Glutamatergic neuron (in vitro differentiated cells): ENCODE data around the gene NATD1. TPM values are rescaled to one million over a fixed set of nuclear protein-coding genes. Genes with fewer than 3 reads are reported as not detected.

ENCODE experiments used
- DNase-seq: peaks from one replicate; pipeline ENCODE4 v3.0.0; 2022
- H3K27ac Mint-ChIP-seq: one replicate; pipeline ENCODE4 v1.8.0; 2020; ENCODE audit warnings: mild to moderate bottlenecking, mixed read lengths, inconsistent platforms; ENCODE audit not compliant: unreplicated experiment
- H3K27me3 Mint-ChIP-seq: one replicate; pipeline ENCODE4 v1.8.0; 2020; ENCODE audit warnings: mild to moderate bottlenecking, moderate library complexity, mixed read lengths, inconsistent platforms; ENCODE audit not compliant: unreplicated experiment
- H3K36me3 Mint-ChIP-seq: one replicate; pipeline ENCODE4 v1.8.0; 2020; ENCODE audit warnings: mild to moderate bottlenecking, mixed read lengths, inconsistent platforms; ENCODE audit not compliant: unreplicated experiment
- H3K4me1 Mint-ChIP-seq: one replicate; pipeline ENCODE4 v1.8.0; 2020; ENCODE audit warnings: mild to moderate bottlenecking, low read depth, mixed read lengths, inconsistent platforms; ENCODE audit not compliant: unreplicated experiment
- H3K4me3 Mint-ChIP-seq: one replicate; pipeline ENCODE4 v1.8.0; 2020; ENCODE audit warnings: mild to moderate bottlenecking, mixed read lengths, inconsistent platforms; ENCODE audit not compliant: unreplicated experiment
- H3K9me3 Mint-ChIP-seq: one replicate; pipeline ENCODE4 v1.8.0; 2020; ENCODE audit warnings: mild to moderate bottlenecking, moderate library complexity, mixed read lengths, inconsistent platforms; ENCODE audit not compliant: unreplicated experiment
- CTCF ChIP-seq: fragments of 200-600 bp; sonication (generic); IDR thresholded peaks from one replicate; pipeline ENCODE4 v1.5.0; 2021; ENCODE audit not compliant: partially characterized antibody, unreplicated experiment
- long read RNA-seq: library from polyadenylated mRNA; unstranded; transcript quantifications from one replicate; pipeline ENCODE4 v2.0.0, GENCODE V29; 2020; ENCODE audit not compliant: unreplicated experiment
- total RNA-seq: library from RNA; stranded (reverse); fragmentation: NEBNext Ultra II Directional; extraction: Animal tissue kit (Norgen Biotek cat#: 25700); gene quantifications from one replicate; pipeline ENCODE4 v1.2.1, GENCODE V29; 2021; ENCODE audit not compliant: unreplicated experiment

NATD1 gene
- 45.9 TPM for total RNA-seq
- long read RNA-seq, full-length matches to known transcripts, result 2 of 13 reads
- long read RNA-seq, partial matches to known transcripts, result 0 of 13 reads
- long read RNA-seq, other reads (novel, unspliced or antisense), result 11 of 13 reads

- Mint-ChIP-seq H3K4me3 (peak within 1 kb of the TSS; percentile 87), H3K4me1 (peaks cover 23% of the 10 kb centered on the region), H3K27ac (peak within 1 kb of the TSS; percentile 60), H3K27me3 (peaks cover 17% of the 10 kb centered on the region), H3K9me3 (peaks cover 10% of the 10 kb centered on the region), H3K36me3 (no peaks in the 10 kb centered on the region)
- TF ChIP-seq CTCF, result no peak
- peak; percentile 80 for DNase-seq
These were observed at the start of gene NATD1 for GRCh38 chr17:21252796-21253645. TSS of gene NATD1 (minus strand) at chr17:21253410. CDS start at chr17:21253264, 146 bp downstream.

- Mint-ChIP-seq H3K4me1 (peaks cover 11% of the 10 kb centered on the region), H3K27ac (peak overlapping the region; percentile 50), H3K9me3 (peaks cover 34% of the 10 kb centered on the region), H3K36me3 (peaks cover 3% of the 10 kb centered on the region), H3K4me3 (peak overlapping the region; percentile 3), H3K27me3 (peaks cover 20% of the 10 kb centered on the region)
- no peak for TF ChIP-seq CTCF
- DNase-seq, result no peak
These were observed 48.7 kb upstream of the NATD1 start for GRCh38 chr17:21301593-21302550.

- TF ChIP-seq CTCF, result no peak
- Mint-ChIP-seq H3K4me3 (peak overlapping the region; percentile 3), H3K4me1 (peaks cover 16% of the 10 kb centered on the region), H3K27me3 (peaks cover 25% of the 10 kb centered on the region), H3K9me3 (peaks cover 41% of the 10 kb centered on the region), H3K27ac (peak overlapping the region; percentile 50), H3K36me3 (peaks cover 3% of the 10 kb centered on the region)
- no peak for DNase-seq
These were observed 47.7 kb upstream of the NATD1 start for GRCh38 chr17:21300601-21301571.

GRCh38 chr17:21299981-21300600 lies 46.9 kb upstream of the NATD1 start:
- Mint-ChIP-seq H3K4me3 (no peak overlapping the region), H3K36me3 (peaks cover 3% of the 10 kb centered on the region), H3K27me3 (peaks cover 29% of the 10 kb centered on the region), H3K9me3 (peaks cover 45% of the 10 kb centered on the region), H3K4me1 (peaks cover 18% of the 10 kb centered on the region), H3K27ac (peak overlapping the region; percentile 30)
- no peak for DNase-seq
- TF ChIP-seq CTCF, result no peak
